Fibroblast of pulmonary artery (primary cell): ENCODE results near the gene CNTNAP2.

Source experiments
- DNase-seq: peaks from one replicate; pipeline ENCODE4 v3.0.0-alpha.2; 2010; ENCODE audit warnings: low read depth
- H3K4me3 ChIP-seq: replicated peaks from 2 replicates; pipeline ENCODE4 v1.5.1; 2011; ENCODE audit warnings: low read depth, mild to moderate bottlenecking, control low read depth, low read length, moderate library complexity
- CTCF ChIP-seq: IDR thresholded peaks from 2 replicates; pipeline ENCODE4 v1.5.1; 2011; ENCODE audit warnings: mild to moderate bottlenecking, control low read depth, low read length, inconsistent platforms; ENCODE audit errors: missing control alignments

Gene CNTNAP2

GRCh38 chr7:147664541-147664940, 1547.9 kb downstream of the CNTNAP2 start:
- TF ChIP-seq CTCF, result no peak
- no peak overlapping the region for H3K4me3 ChIP-seq
- no peak for DNase-seq

GRCh38 chr7:147670759-147671158, 1554.2 kb downstream of the CNTNAP2 start:
- DNase-seq, result no peak
- no peak overlapping the region for H3K4me3 ChIP-seq
- no peak for TF ChIP-seq CTCF

- no peak for DNase-seq
- TF ChIP-seq CTCF, result no peak
Measured at GRCh38 chr7:147674705-147675104, 1558.1 kb downstream of the CNTNAP2 start.

GRCh38 chr7:147678943-147679342, 1562.3 kb downstream of the CNTNAP2 start:
- DNase-seq, result no peak
- TF ChIP-seq CTCF, result no peak

More at GRCh38 chr7:147674705-147675104, 1558.1 kb downstream of the CNTNAP2 start:
- no peak overlapping the region for H3K4me3 ChIP-seq

GRCh38 chr7:147681530-147681929, 1564.9 kb downstream of the CNTNAP2 start:
- DNase-seq, result no peak
- TF ChIP-seq CTCF, result no peak
- H3K4me3 ChIP-seq, result no peak overlapping the region

More at GRCh38 chr7:147678943-147679342, 1562.3 kb downstream of the CNTNAP2 start:
- no peak overlapping the region for H3K4me3 ChIP-seq

GRCh38 chr7:147700702-147701101, 1584.1 kb downstream of the CNTNAP2 start:
- no peak for TF ChIP-seq CTCF
- no peak for DNase-seq
- H3K4me3 ChIP-seq, result no peak overlapping the region

GRCh38 chr7:147707926-147708325, 1591.3 kb downstream of the CNTNAP2 start:
- no peak for TF ChIP-seq CTCF
- H3K4me3 ChIP-seq, result no peak overlapping the region
- no peak for DNase-seq
